Tibial nerve (tissue), 4 donors: ENCODE data around the gene KRTAP4-5. TPM values are rescaled to one million over a fixed set of nuclear protein-coding genes. Genes with fewer than 3 reads are reported as not detected.
"Not testable (repeated sequence)": the region's sequence is repeated elsewhere in the genome, so short reads cannot be mapped to it uniquely, and the experiment has no call there.

Source experiments
- DNase-seq, 2 donors: peaks; one replicate each; pipeline ENCODE4 v3.0.0-alpha.2; 2019; ENCODE audit warnings: low spot score in 2 of 2
- H3K27ac ChIP-seq, 4 donors: fragments of 200-600 bp; sonication (generic) in 3 of 4; one replicate each; pipeline ENCODE4 v1.5.1; 2017 to 2019; ENCODE audit warnings: mild to moderate bottlenecking in 1 of 4
- H3K27me3 ChIP-seq, 2 donors: fragments of 200-600 bp; sonication (generic) in 1 of 2; one replicate each; pipeline versions ENCODE4 v1.5.1 to v1.6.0; 2017 to 2019
- H3K36me3 ChIP-seq, 3 donors: fragments of 200-600 bp; sonication (generic); one replicate each; pipeline ENCODE4 v1.5.1; 2018 to 2019
- H3K4me1 ChIP-seq, 4 donors: fragments of 200-600 bp; sonication (generic) in 3 of 4; one replicate each; pipeline ENCODE4 v1.5.1; 2017 to 2019
- H3K4me3 ChIP-seq, 4 donors: fragments of 200-600 bp; sonication (generic) in 3 of 4; one replicate each; pipeline ENCODE4 v1.5.1; 2017 to 2019; ENCODE audit warnings: mild to moderate bottlenecking in 1 of 4, moderate library complexity in 1 of 4
- H3K9me3 ChIP-seq, 4 donors: fragments of 200-600 bp; sonication (generic) in 3 of 4; one replicate each; pipeline ENCODE4 v1.5.1; 2017 to 2019
- EP300 ChIP-seq, 2 donors: sonication (generic); formaldehyde crosslinking; IDR thresholded peaks; one replicate each; pipeline ENCODE4 v1.6.1; 2017; ENCODE audit warnings: antibody characterized with exemption in 2 of 2, mild to moderate bottlenecking in 1 of 2
- POLR2A ChIP-seq, 2 donors: fragments of 450-650 bp; IDR thresholded peaks; one replicate each; pipeline ENCODE4 v1.6.1; 2017; ENCODE audit warnings: antibody characterized with exemption in 2 of 2, mild to moderate bottlenecking in 2 of 2, moderate library complexity in 2 of 2
- WGBS, 2 donors: methylation state at CpG; one replicate each; pipeline ENCODE4 v1.1.5; 2018; 5-methylcytosine and 5-hydroxymethylcytosine counted together
- total RNA-seq, 4 donors: library from RNA; depleted of rRNA; stranded (reverse); fragments of >200 nt; gene quantifications; one replicate each; pipeline ENCODE4 v1.1.0, GENCODE V29; 2016
- TF ChIP-seq, protein P1 (sequence below), 5 experiments: fragments of 200-600 bp in 3 of 5; fragments of 450-650 bp in 2 of 5; sonication (generic) in 3 of 5; IDR thresholded peaks; one replicate each; pipeline ENCODE4 v1.5.1; 2016 to 2019; ENCODE audit warnings: antibody characterized with exemption in 5 of 5, mild to moderate bottlenecking in 3 of 5, moderate library complexity in 2 of 5

KRTAP4-5 gene
- total RNA-seq, 4 donors from 2014 or later = not detected

DNA sequence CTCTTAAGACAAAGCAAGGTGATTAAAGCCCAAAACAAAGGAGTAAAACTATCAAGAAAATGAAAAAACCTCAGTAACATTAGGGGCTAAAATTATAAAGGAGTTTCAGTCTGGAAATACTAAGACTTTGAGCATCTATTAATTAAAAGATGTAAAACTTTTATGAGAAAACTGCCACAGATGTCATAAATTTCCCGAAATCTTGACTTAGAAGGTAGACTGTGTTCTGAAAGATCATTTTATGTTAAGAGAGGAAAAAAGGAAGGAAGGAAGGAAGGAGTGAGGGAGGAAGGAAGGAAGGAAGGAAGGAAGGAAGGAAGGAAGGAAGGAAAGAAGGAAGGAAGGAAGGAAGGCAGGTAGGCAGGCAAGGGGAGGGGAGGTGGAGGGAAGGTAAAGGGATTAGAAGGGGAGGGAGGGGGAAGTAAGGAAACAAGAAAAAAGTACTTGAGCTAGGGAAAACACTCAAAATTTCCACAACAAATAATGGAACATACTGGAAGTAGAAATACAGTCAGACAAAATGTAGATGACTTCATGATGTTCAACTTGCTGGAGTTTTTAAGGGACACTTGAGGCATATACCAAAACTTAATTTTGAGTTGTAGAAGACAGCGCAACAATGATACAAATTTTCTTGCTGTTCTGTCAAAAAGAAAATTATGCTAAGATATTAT, 2.0 kb downstream of the KRTAP4-5 start:
- H3K27ac ChIP-seq = no peak overlapping the region
- DNase-seq = no peak
- no peak overlapping the region for H3K4me3 ChIP-seq
- TF ChIP-seq POLR2A (IDR thresholded peaks at IDR 0.05) (no peak), EP300 (IDR thresholded peaks at IDR 0.05) (no peak)
- TF ChIP-seq, protein P1, sequence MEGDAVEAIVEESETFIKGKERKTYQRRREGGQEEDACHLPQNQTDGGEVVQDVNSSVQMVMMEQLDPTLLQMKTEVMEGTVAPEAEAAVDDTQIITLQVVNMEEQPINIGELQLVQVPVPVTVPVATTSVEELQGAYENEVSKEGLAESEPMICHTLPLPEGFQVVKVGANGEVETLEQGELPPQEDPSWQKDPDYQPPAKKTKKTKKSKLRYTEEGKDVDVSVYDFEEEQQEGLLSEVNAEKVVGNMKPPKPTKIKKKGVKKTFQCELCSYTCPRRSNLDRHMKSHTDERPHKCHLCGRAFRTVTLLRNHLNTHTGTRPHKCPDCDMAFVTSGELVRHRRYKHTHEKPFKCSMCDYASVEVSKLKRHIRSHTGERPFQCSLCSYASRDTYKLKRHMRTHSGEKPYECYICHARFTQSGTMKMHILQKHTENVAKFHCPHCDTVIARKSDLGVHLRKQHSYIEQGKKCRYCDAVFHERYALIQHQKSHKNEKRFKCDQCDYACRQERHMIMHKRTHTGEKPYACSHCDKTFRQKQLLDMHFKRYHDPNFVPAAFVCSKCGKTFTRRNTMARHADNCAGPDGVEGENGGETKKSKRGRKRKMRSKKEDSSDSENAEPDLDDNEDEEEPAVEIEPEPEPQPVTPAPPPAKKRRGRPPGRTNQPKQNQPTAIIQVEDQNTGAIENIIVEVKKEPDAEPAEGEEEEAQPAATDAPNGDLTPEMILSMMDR (IDR thresholded peaks at IDR 0.05) = no peak
- H3K9me3 ChIP-seq = peaks cover 0 to 19% (median 0%) of the 10 kb centered on the region in 4 donors
- H3K36me3 ChIP-seq = no peaks in the 10 kb centered on the region
- H3K4me1 ChIP-seq = no peaks in the 10 kb centered on the region
- 89 to 97% methylated on average over 2 of the region's 2 CpGs for WGBS, 2 donors
- H3K27me3 ChIP-seq = no peaks in the 10 kb centered on the region

DNA sequence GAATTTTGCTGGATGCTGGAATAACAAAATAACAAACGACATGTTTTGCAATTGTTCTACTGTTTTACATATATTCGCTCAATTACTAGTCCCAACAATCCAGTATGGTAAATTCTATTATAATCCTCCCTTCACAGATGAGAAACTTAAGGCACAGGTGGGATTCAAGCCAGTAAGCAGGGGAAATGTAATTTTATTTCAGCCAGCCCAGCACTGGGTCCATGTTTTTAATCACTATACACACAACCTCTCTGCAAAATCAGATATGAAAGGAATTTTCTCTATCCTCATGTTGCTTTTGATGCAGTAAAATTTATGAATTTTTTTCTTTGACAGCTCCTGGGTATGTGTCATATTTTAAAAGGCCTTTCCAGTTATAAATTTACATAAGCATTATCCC, 4.4 kb downstream of the KRTAP4-5 start:
- TF ChIP-seq EP300 (IDR thresholded peaks at IDR 0.05) = no peak
- TF ChIP-seq, protein P1 (IDR thresholded peaks at IDR 0.05) = no peak
- no peak for TF ChIP-seq POLR2A (IDR thresholded peaks at IDR 0.05)
- no peak for DNase-seq
- Histone ChIP-seq H3K36me3 (no peaks in the 10 kb centered on the region), H3K27ac (no peak overlapping the region), H3K9me3 (peaks cover 0 to 25% (median 0%) of the 10 kb centered on the region in 4 donors), H3K4me1 (no peaks in the 10 kb centered on the region), H3K27me3 (no peaks in the 10 kb centered on the region), H3K4me3 (no peak overlapping the region)
- WGBS, 2 donors = 84 to 92% methylated on average over 2 of the region's 2 CpGs

DNA sequence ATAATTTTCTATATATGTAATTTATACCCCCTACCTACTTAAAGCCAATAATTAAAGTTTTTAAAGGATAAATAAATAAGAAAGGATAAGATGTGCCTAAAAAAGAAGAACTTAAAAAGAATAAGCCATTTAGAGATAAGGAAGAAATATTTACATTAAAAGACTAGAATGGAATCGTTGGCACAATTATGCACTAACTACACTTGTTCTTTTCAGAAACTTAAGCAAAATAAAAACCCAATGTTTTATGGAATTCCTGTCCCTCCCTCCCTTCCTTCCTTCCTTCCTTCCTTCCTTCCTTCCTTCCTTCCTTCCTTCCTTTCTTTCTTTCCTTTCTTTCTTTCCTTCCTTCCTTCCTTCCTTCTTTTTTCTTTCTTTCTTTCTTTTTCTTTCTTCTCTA, 4.8 kb downstream of the KRTAP4-5 start:
- no peaks in the 10 kb centered on the region for H3K4me1 ChIP-seq
- H3K4me3 ChIP-seq = no peak overlapping the region
- no peak overlapping the region for H3K27ac ChIP-seq
- no peaks in the 10 kb centered on the region for H3K36me3 ChIP-seq
- TF ChIP-seq EP300 (IDR thresholded peaks at IDR 0.05) = no peak
- no peak for TF ChIP-seq POLR2A (IDR thresholded peaks at IDR 0.05)
- TF ChIP-seq, protein P1 (IDR thresholded peaks at IDR 0.05) = no peak
- H3K9me3 ChIP-seq = peaks cover 0 to 29% (median 0%) of the 10 kb centered on the region in 4 donors
- 81 to 86% methylated on average over 1 of the region's 1 CpG for WGBS, 2 donors
- no peak for DNase-seq
- H3K27me3 ChIP-seq = no peaks in the 10 kb centered on the region

DNA sequence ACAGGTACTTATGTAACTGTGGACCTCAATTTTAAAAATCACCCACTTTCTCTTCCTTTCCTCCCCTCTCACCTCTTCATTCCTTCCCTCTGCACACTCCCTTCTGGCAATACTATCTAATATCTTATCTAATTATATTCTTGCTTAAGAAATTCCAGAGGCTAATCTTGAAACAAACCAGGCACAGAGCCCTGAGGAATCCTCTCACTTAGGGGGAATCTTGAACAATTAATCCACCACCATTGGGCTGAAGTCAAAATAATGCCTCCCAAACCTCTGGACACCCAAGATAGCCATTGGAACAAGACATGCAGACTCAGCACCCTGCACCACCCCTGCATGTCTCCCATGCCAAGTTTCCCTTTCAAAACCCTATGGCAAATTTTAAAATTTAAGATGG, 8.3 kb downstream of the KRTAP4-5 start:
- Histone ChIP-seq H3K9me3 (peaks cover 0 to 31% (median 0%) of the 10 kb centered on the region in 4 donors), H3K4me3 (no peak overlapping the region), H3K4me1 (no peaks in the 10 kb centered on the region), H3K27ac (no peak overlapping the region), H3K27me3 (no peaks in the 10 kb centered on the region), H3K36me3 (no peaks in the 10 kb centered on the region)
- TF ChIP-seq, protein P1 (IDR thresholded peaks at IDR 0.05) = no peak
- TF ChIP-seq EP300 (IDR thresholded peaks at IDR 0.05) (no peak), POLR2A (IDR thresholded peaks at IDR 0.05) (no peak)
- no peak for DNase-seq

DNA sequence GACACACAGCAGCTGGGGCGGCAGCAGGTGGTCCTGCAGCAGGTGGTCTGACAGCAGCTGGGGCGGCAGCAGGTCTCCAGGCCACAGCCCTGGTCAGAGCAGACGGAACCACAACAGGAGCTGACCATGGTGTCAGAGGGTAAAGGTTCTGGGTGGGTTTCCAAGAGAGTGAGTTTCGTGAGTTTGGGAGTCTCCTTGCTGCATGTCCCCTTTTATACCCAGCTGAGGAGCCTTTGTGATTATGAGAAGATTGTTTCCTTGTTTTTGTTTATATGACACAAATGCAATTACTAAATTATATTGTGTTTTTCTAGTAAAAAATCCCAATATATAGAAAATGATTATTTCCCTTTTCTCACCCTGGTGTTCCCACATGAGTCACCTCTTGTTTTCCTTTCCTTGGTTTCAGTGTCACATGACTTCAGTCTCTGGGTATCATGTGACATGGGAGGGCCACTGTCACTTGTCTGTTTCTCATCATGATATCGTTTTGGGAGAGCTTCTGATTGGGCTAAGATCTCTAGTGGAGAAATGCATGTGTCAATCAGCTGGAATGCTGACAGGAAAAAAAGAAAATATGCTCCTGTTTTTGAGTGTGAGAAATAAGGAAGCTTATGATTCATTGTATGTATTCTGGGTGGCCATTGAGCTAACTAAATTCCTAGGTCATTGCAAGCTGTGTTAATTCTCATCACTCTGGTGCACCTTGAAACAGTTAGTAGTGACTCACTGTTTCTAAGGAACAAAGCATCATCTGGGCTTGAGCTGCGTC, 9.1 kb downstream of the KRTAP4-5 start, which contains the start of gene KRTAP4-6:
KRTAP4-6 (minus strand) TSS at position 185 of the 772 bp plus-strand sequence; CDS start at position 128, 57 bp downstream.
- Histone ChIP-seq H3K27me3 (no peaks in the 10 kb centered on the region), H3K9me3 (peaks cover 0 to 31% (median 0%) of the 10 kb centered on the region in 4 donors), H3K4me1 (no peaks in the 10 kb centered on the region), H3K4me3 (no peak within 1 kb of the TSS), H3K36me3 (no peaks in the 10 kb centered on the region), H3K27ac (no peak within 1 kb of the TSS)
- DNase-seq = no peak
- whole genome bisulfite sequencing, 2 donors = 87 to 93% methylated on average over 5 to 6 of the region's 6 CpGs
- TF ChIP-seq POLR2A (IDR thresholded peaks at IDR 0.05) (no peak), EP300 (IDR thresholded peaks at IDR 0.05) (no peak)
- TF ChIP-seq, protein P1 (IDR thresholded peaks at IDR 0.05) = no peak

DNA sequence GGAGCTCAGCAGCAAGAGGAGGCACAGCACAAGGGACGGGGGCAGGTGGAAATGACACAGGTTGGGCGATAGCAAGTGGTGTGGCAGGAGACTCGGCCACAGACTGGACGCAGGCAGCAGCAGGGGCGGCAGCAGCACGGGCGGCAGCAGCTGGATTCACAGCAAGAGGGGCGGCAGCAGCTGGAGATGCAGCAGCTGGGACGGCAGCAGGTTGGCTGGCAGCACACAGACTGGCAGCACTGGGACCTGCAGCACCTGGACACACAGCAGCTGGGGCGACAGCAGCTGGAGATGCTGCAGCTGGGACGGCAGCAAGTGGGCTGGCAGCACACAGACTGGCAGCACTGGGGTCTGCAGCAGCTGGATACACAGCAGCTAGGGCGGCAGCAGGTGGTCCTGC, 9.8 kb downstream of the KRTAP4-5 start:
- not testable (repeated sequence) for H3K4me1 ChIP-seq, H3K27ac ChIP-seq, DNase-seq, H3K36me3 ChIP-seq, H3K4me3 ChIP-seq, H3K27me3 ChIP-seq
- H3K9me3 ChIP-seq = peaks cover 0 to 31% (median 0%) of the 10 kb centered on the region in 4 donors
- 91% methylated on average over 12 of the region's 12 CpGs for WGBS, 2 donors
